MM.1S (cell line): Measurements from ENCODE around the gene SLC25A3.

Experiments used
- DNase-seq: peaks from one replicate; pipeline ENCODE4 v3.0.0-alpha.2; 2015
- H2AFZ ChIP-seq: fragments of 300-600 bp; sonication (generic); 2 replicates; pipeline ENCODE4 v1.6.0; 2016; ENCODE audit warnings: antibody characterized with exemption, low read length
- H3F3A ChIP-seq: fragments of 300-600 bp; sonication (generic); 2 replicates; pipeline ENCODE4 v1.6.1; 2016; ENCODE audit warnings: mild to moderate bottlenecking, antibody characterized with exemption, low read length, moderate library complexity, mixed read lengths; ENCODE audit not compliant: insufficient read depth
- H3K27ac ChIP-seq: fragments of 300-600 bp; sonication (generic); 2 replicates; pipeline ENCODE4 v1.5.1; 2016; ENCODE audit warnings: mild to moderate bottlenecking, low read length
- H3K27me3 ChIP-seq: fragments of 300-600 bp; sonication (generic); replicated peaks from 2 replicates; pipeline ENCODE4 v1.6.0; 2016; ENCODE audit warnings: low read length; ENCODE audit not compliant: insufficient read depth
- H3K36me3 ChIP-seq: fragments of 300-600 bp; sonication (generic); replicated peaks from 2 replicates; pipeline ENCODE4 v1.6.1; 2016; ENCODE audit warnings: mild to moderate bottlenecking, low read length, mixed read lengths; ENCODE audit not compliant: insufficient read depth
- H3K4me1 ChIP-seq: fragments of 300-600 bp; sonication (generic); 2 replicates; pipeline ENCODE4 v1.6.1; 2016; ENCODE audit warnings: low read length, mixed read lengths
- H3K4me2 ChIP-seq: fragments of 300-600 bp; sonication (generic); 2 replicates; pipeline ENCODE4 v1.6.0; 2016; ENCODE audit warnings: low read depth, low read length
- H3K4me3 ChIP-seq: fragments of 300-600 bp; sonication (generic); 2 replicates; pipeline ENCODE4 v1.5.1; 2016; ENCODE audit warnings: low read length, mixed read lengths
- H3K79me2 ChIP-seq: fragments of 300-600 bp; sonication (generic); 2 replicates; pipeline ENCODE4 v1.6.1; 2016; ENCODE audit warnings: mixed run types, low read length, mixed read lengths
- H3K9ac ChIP-seq: fragments of 300-600 bp; sonication (generic); 2 replicates; pipeline ENCODE4 v1.6.1; 2016; ENCODE audit warnings: low read length, mixed read lengths
- H3K9me2 ChIP-seq: fragments of 300-600 bp; sonication (generic); replicated peaks from 2 replicates; pipeline ENCODE4 v1.6.1; 2016; ENCODE audit warnings: mild to moderate bottlenecking, low read length, mixed read lengths; ENCODE audit not compliant: insufficient read depth
- H3K9me3 ChIP-seq: fragments of 300-600 bp; sonication (generic); replicated peaks from 2 replicates; pipeline ENCODE4 v1.6.1; 2016; ENCODE audit warnings: mild to moderate bottlenecking, low read length, mixed read lengths; ENCODE audit not compliant: insufficient read depth
- H4K20me1 ChIP-seq: fragments of 300-600 bp; sonication (generic); 2 replicates; pipeline ENCODE4 v1.6.1; 2016; ENCODE audit warnings: mild to moderate bottlenecking, low read length, moderate library complexity, mixed read lengths; ENCODE audit not compliant: insufficient read depth
- EZH2 ChIP-seq: fragments of 300-600 bp; sonication (generic); optimal IDR thresholded peaks from 2 replicates; pipeline ENCODE3; 2017; ENCODE audit warnings: low read depth, mild to moderate bottlenecking, antibody characterized with exemption, low read length, mixed read lengths
- EZH2phosphoT487 ChIP-seq: fragments of 300-600 bp; sonication (generic); IDR thresholded peaks from 2 replicates; pipeline ENCODE4 v1.6.1; 2018; ENCODE audit warnings: antibody characterized with exemption, low read length
- TF ChIP-seq, protein P1 (sequence below): fragments of 300-600 bp; sonication (generic); IDR thresholded peaks from 2 replicates; pipeline ENCODE4 v1.5.1; 2016; ENCODE audit warnings: antibody characterized with exemption, low read length, mixed read lengths

The SLC25A3 gene

DNA sequence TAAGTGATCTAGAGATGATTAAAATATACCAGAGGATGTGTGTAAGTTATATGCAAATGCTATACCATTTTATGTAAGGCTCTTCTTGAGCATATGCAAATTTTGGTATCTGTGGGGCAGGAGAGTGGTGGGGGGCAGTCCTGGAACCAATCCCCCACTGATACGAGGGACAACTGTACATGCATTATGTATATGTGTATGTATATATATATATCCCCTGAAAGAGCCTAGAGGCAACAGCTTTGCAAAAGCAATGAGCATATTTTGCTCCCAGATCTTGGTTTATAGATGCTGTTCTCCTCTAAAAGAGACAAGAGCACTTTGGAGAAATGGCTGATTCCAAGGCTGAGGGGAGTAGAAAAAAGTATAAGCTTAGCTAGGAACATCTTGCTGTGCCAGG is 12.4 kb upstream of the SLC25A3 start:
- DNase-seq: no peak
- no peak overlapping the region for H2AFZ ChIP-seq
- no peaks in the 10 kb centered on the region for H3K79me2 ChIP-seq
- no peaks in the 10 kb centered on the region for H3F3A ChIP-seq
- no peaks in the 10 kb centered on the region for H3K9me3 ChIP-seq
- TF ChIP-seq EZH2phosphoT487 (no peak), EZH2 (no peak)
- TF ChIP-seq, protein P1, sequence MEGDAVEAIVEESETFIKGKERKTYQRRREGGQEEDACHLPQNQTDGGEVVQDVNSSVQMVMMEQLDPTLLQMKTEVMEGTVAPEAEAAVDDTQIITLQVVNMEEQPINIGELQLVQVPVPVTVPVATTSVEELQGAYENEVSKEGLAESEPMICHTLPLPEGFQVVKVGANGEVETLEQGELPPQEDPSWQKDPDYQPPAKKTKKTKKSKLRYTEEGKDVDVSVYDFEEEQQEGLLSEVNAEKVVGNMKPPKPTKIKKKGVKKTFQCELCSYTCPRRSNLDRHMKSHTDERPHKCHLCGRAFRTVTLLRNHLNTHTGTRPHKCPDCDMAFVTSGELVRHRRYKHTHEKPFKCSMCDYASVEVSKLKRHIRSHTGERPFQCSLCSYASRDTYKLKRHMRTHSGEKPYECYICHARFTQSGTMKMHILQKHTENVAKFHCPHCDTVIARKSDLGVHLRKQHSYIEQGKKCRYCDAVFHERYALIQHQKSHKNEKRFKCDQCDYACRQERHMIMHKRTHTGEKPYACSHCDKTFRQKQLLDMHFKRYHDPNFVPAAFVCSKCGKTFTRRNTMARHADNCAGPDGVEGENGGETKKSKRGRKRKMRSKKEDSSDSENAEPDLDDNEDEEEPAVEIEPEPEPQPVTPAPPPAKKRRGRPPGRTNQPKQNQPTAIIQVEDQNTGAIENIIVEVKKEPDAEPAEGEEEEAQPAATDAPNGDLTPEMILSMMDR: no peak
- no peaks in the 10 kb centered on the region for H3K27me3 ChIP-seq
- H4K20me1 ChIP-seq: no peaks in the 10 kb centered on the region
- H3K9me2 ChIP-seq: no peaks in the 10 kb centered on the region
- H3K4me2 ChIP-seq: no peak overlapping the region
- no peaks in the 10 kb centered on the region for H3K36me3 ChIP-seq
- H3K27ac ChIP-seq: no peak overlapping the region
- H3K9ac ChIP-seq: no peak overlapping the region
- no peak overlapping the region for H3K4me3 ChIP-seq
- H3K4me1 ChIP-seq: no peaks in the 10 kb centered on the region

DNA sequence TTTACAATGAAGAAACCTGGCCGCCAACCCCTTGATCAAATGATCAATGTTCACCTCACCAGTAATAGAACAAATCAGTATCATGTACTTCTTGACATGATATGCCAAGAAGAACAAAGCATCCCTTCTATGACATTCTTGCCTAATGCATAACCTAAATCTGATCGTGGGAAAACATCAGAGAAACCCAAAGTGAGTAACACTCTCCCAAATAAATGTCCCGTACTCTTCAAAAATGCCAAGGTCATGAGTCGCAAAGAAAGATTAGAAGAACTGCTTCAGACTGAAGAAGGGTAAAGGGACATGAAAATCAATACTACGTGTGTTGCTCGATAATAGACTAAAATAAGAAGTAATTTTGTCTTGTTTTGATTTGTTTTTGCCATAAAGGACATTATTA is 11.4 kb upstream of the SLC25A3 start:
- Histone ChIP-seq H3K36me3 (no peaks in the 10 kb centered on the region), H3K9ac (no peak overlapping the region), H3K27ac (no peak overlapping the region), H3K9me3 (no peaks in the 10 kb centered on the region), H3K9me2 (no peaks in the 10 kb centered on the region), H3K4me2 (no peak overlapping the region), H3F3A (no peaks in the 10 kb centered on the region), H3K79me2 (no peaks in the 10 kb centered on the region), H2AFZ (no peak overlapping the region), H4K20me1 (no peaks in the 10 kb centered on the region), H3K4me3 (no peak overlapping the region), H3K4me1 (no peaks in the 10 kb centered on the region), H3K27me3 (no peaks in the 10 kb centered on the region)
- TF ChIP-seq EZH2phosphoT487: no peak
- TF ChIP-seq, protein P1: no peak
- TF ChIP-seq EZH2: no peak
- no peak for DNase-seq

DNA sequence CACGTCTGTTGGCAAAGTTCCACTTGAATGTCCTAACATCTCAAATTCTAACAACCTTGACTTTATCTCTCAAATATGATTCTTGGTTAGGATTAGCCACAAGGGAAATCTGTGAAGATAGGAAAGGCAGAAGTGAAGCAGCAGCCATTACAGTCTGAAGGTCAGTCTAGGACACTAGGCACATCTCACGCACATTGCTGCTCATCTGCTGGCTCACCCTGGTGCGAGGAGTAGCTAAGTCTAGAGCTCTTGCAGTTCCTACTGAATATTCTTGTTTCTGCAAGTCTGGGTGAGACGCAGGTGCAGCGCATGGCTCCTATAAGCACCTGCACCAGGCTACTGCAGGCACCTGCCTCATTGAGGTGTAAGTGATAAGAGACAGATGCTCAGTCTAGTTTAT is 6.4 kb upstream of the SLC25A3 start:
- Histone ChIP-seq H3K36me3 (no peaks in the 10 kb centered on the region), H3K9ac (no peak overlapping the region), H4K20me1 (no peaks in the 10 kb centered on the region), H2AFZ (no peak overlapping the region), H3K9me2 (no peaks in the 10 kb centered on the region), H3K4me1 (no peaks in the 10 kb centered on the region), H3K9me3 (no peaks in the 10 kb centered on the region), H3K4me3 (no peak overlapping the region), H3K4me2 (no peak overlapping the region), H3K27ac (no peak overlapping the region), H3K27me3 (no peaks in the 10 kb centered on the region), H3K79me2 (no peaks in the 10 kb centered on the region), H3F3A (no peaks in the 10 kb centered on the region)
- DNase-seq: no peak
- TF ChIP-seq, protein P1: no peak
- TF ChIP-seq EZH2phosphoT487 (no peak), EZH2 (no peak)
